SK-N-SH (cell line): ENCODE results near the gene SPIRE1. TPM values are rescaled to one million over a fixed set of nuclear protein-coding genes. Genes with fewer than 3 reads are reported as not detected.

Source experiments
- CTCF ChIA-PET: fragments of 300-600, 350-600 bp; formaldehyde crosslinking; extraction: SDS; loops from one replicate; lab custom pipeline; 2021; lab: Yijun Ruan, JAX
- POLR2A ChIA-PET: fragments of 350-600 bp; sonication (Branson Sonifier 250); formaldehyde crosslinking; extraction: SDS; loops from one replicate; lab custom pipeline; 2020; ENCODE audit warnings: antibody characterized with exemption, inconsistent platforms; lab: Yijun Ruan, JAX
- DNase-seq: peaks from one replicate; pipeline ENCODE4 v3.0.0; 2012
- H2AFZ ChIP-seq: fragments of 200-600 bp; sonication (generic); 2 replicates; pipeline ENCODE4 v1.8.1; 2016; ENCODE audit warnings: antibody characterized with exemption, mild to moderate bottlenecking, low read depth
- H3F3A ChIP-seq: fragments of 200-600 bp; sonication (generic); replicated peaks from 2 replicates; pipeline ENCODE3; 2016; ENCODE audit warnings: antibody characterized with exemption, mild to moderate bottlenecking; ENCODE audit not compliant: insufficient read depth
- H3K27ac ChIP-seq, 2 experiments: fragments of 200-500 bp in 1 of 2; fragments of 200-600 bp in 1 of 2; sonication (Bioruptor generic) in 1 of 2; sonication (generic), shearing (Covaris generic) in 1 of 2; 2 replicates each; pipeline versions ENCODE4 v1.5.1 to v1.6.1; 2014 to 2016; ENCODE audit warnings: low read depth in 2 of 2, inconsistent platforms in 1 of 2, low read length in 1 of 2, mild to moderate bottlenecking in 1 of 2, mixed read lengths in 1 of 2
- H3K27me3 ChIP-seq: fragments of 200-600 bp; sonication (generic), shearing (Covaris generic); 2 replicates; pipeline ENCODE4 v1.6.1; 2016; ENCODE audit warnings: mixed run types; ENCODE audit not compliant: insufficient read depth
- H3K36me3 ChIP-seq, 2 experiments: fragments of 200-500 bp in 1 of 2; fragments of 200-600 bp in 1 of 2; sonication (Bioruptor generic) in 1 of 2; sonication (generic) in 1 of 2; replicated peaks in 1 of 2; 2 replicates each; pipeline versions ENCODE3 to v1.5.1; 2014 to 2016; ENCODE audit warnings: low read length in 1 of 2, mild to moderate bottlenecking in 1 of 2; ENCODE audit not compliant: insufficient read depth in 2 of 2, control insufficient read depth in 1 of 2
- H3K4me1 ChIP-seq, 2 experiments: fragments of 200-500 bp in 1 of 2; fragments of 200-600 bp in 1 of 2; sonication (Bioruptor generic) in 1 of 2; sonication (generic), shearing (Covaris generic) in 1 of 2; 2 replicates each; pipeline versions ENCODE4 v1.5.1 to v1.6.1; 2014 to 2016; ENCODE audit warnings: low read depth in 1 of 2, low read length in 1 of 2, mixed run types in 1 of 2; ENCODE audit not compliant: insufficient read depth in 2 of 2, control insufficient read depth in 1 of 2
- H3K4me2 ChIP-seq: fragments of 200-600 bp; sonication (generic), shearing (Covaris generic); 2 replicates; pipeline ENCODE4 v1.6.1; 2017; ENCODE audit warnings: mixed run types
- H3K4me3 ChIP-seq, 2 experiments: fragments of 200-500 bp in 1 of 2; fragments of 200-600 bp in 1 of 2; sonication (Bioruptor generic) in 1 of 2; sonication (generic), shearing (Covaris generic) in 1 of 2; 2 replicates each; pipeline versions ENCODE4 v1.5.1 to v1.8.1; 2014 to 2016; ENCODE audit warnings: low read depth in 2 of 2, inconsistent platforms in 1 of 2, low read length in 1 of 2, mild to moderate bottlenecking in 1 of 2, mixed read lengths in 1 of 2, moderate library complexity in 1 of 2
- H3K79me2 ChIP-seq: fragments of 200-600 bp; sonication (generic); 2 replicates; pipeline ENCODE4 v1.8.1; 2017; ENCODE audit warnings: mild to moderate bottlenecking; ENCODE audit not compliant: insufficient read depth
- H3K9ac ChIP-seq: fragments of 200-600 bp; sonication (generic); 2 replicates; pipeline ENCODE4 v1.6.1; 2017; ENCODE audit warnings: mixed run types
- H3K9me2 ChIP-seq: fragments of 200-600 bp; sonication (generic); 2 replicates; pipeline ENCODE4 v1.6.1; 2017; ENCODE audit warnings: mixed run types
- H3K9me3 ChIP-seq: fragments of 200-600 bp; sonication (generic); 2 replicates; pipeline ENCODE4 v1.6.1; 2017; ENCODE audit warnings: mixed run types, mild to moderate bottlenecking, moderate library complexity
- H4K20me1 ChIP-seq: fragments of 200-600 bp; sonication (generic); 2 replicates; pipeline ENCODE4 v1.6.1; 2017; ENCODE audit warnings: mild to moderate bottlenecking, mixed run types; ENCODE audit not compliant: insufficient read depth
- FOXJ3 ChIP-seq: sonication (generic); formaldehyde crosslinking; IDR thresholded peaks from 2 replicates; pipeline ENCODE4 v1.5.1; 2020; ENCODE audit warnings: mild to moderate bottlenecking, missing genetic modification reagents
- GABPA ChIP-seq: IDR thresholded peaks from 2 replicates; pipeline ENCODE4 v1.4.0; 2012; ENCODE audit warnings: low read depth, mild to moderate bottlenecking
- RAD21 ChIP-seq: IDR thresholded peaks from 2 replicates; pipeline ENCODE4 v1.6.1; 2012; ENCODE audit warnings: mild to moderate bottlenecking, low read length
- RCOR1 ChIP-seq: fragments of 150-350 bp; IDR thresholded peaks from 2 replicates; pipeline ENCODE4 v1.6.1; 2017; ENCODE audit warnings: antibody characterized with exemption, low read length
- REST ChIP-seq: IDR thresholded peaks from 2 replicates; pipeline ENCODE4 v1.6.1; 2012; ENCODE audit warnings: mild to moderate bottlenecking, low read depth, low read length, moderate library complexity
- RFX5 ChIP-seq: IDR thresholded peaks from 2 replicates; pipeline ENCODE4 v1.6.1; 2012; ENCODE audit warnings: mild to moderate bottlenecking, improper control_type of control experiment, low read length
- RXRA ChIP-seq: IDR thresholded peaks from 2 replicates; pipeline ENCODE4 v1.4.0; 2012; ENCODE audit warnings: low read depth, mild to moderate bottlenecking, borderline replicate concordance
- SMC3 ChIP-seq: IDR thresholded peaks from 2 replicates; pipeline ENCODE4 v1.6.1; 2012; ENCODE audit warnings: low read depth, low read length, improper control_type of control experiment
- TEAD4 ChIP-seq: IDR thresholded peaks from 2 replicates; pipeline ENCODE4 v1.4.0; 2012; ENCODE audit warnings: mild to moderate bottlenecking, borderline replicate concordance; ENCODE audit not compliant: insufficient read depth
- USF1 ChIP-seq: IDR thresholded peaks from 2 replicates; pipeline ENCODE4 v1.4.0; 2012; ENCODE audit warnings: low read depth, borderline replicate concordance
- USF2 ChIP-seq: fragments of 150-350 bp; IDR thresholded peaks from 2 replicates; pipeline ENCODE4 v1.6.1; 2017; ENCODE audit warnings: antibody characterized with exemption, low read length, low read depth, borderline replicate concordance
- ZBTB33 ChIP-seq: IDR thresholded peaks from 2 replicates; pipeline ENCODE4 v1.4.0; 2012; ENCODE audit warnings: low read depth, borderline replicate concordance
- WGBS: methylation state at CpG from one replicate; pipeline ENCODE4 v1.1.6; 2017; ENCODE audit warnings: low lambda C conversion rate; 5-methylcytosine and 5-hydroxymethylcytosine counted together
- polyA plus RNA-seq, 3 experiments: library from polyadenylated mRNA; depleted of rRNA; stranded (reverse); fragments of >200 nt; gene quantifications; 2 replicates each; pipeline ENCODE4 v1.2.3, GENCODE V29; 2012
- TF ChIP-seq, protein P1 (sequence below): fragments of 200-600 bp; sonication (generic); IDR thresholded peaks from 2 replicates; pipeline ENCODE4 v1.6.1; 2017; ENCODE audit warnings: antibody characterized with exemption, mild to moderate bottlenecking, moderate library complexity
- TF ChIP-seq, protein P2 (sequence below): fragments of 150-350 bp; IDR thresholded peaks from 2 replicates; pipeline ENCODE4 v1.6.1; 2016; ENCODE audit warnings: mild to moderate bottlenecking, low read depth, low read length

SPIRE1 gene
- polyA plus RNA-seq, 1 of the 3 experiments (the other 2 are of a cell fraction), result 6.7 TPM

DNA sequence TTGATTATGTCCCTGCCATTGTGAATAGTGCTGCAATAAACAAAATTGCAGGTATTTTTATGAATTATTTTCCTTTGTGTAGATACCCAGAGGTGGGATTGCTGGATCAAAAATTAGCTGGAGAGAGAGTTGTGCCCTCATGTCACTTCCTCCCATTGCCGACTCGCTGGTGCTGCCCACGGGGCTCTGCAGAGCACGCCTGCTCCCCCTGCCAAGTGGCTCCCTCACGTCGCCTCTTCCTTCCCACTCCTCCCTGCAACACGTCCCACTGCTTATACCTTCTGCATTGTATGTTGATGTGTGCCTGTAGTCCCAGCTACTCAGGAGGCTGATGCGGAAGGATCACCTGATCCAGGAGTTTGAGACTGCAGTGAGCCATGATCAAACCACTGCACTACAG lies 222.0 kb downstream of the SPIRE1 start (continued):
- TF ChIP-seq USF2, result no peak
- TF ChIP-seq, protein P1, sequence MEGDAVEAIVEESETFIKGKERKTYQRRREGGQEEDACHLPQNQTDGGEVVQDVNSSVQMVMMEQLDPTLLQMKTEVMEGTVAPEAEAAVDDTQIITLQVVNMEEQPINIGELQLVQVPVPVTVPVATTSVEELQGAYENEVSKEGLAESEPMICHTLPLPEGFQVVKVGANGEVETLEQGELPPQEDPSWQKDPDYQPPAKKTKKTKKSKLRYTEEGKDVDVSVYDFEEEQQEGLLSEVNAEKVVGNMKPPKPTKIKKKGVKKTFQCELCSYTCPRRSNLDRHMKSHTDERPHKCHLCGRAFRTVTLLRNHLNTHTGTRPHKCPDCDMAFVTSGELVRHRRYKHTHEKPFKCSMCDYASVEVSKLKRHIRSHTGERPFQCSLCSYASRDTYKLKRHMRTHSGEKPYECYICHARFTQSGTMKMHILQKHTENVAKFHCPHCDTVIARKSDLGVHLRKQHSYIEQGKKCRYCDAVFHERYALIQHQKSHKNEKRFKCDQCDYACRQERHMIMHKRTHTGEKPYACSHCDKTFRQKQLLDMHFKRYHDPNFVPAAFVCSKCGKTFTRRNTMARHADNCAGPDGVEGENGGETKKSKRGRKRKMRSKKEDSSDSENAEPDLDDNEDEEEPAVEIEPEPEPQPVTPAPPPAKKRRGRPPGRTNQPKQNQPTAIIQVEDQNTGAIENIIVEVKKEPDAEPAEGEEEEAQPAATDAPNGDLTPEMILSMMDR, result no peak

- WGBS, result 95% methylated on average over 14 of the region's 14 CpGs
- H3K9ac ChIP-seq, result no peak overlapping the region
- H3K36me3 ChIP-seq, result peaks cover 0 to 10% of the 10 kb centered on the region in 2 experiments
Measured at GRCh38 chr18:12434541-12434929, 223.4 kb downstream of the SPIRE1 start.

GRCh38 chr18:12433829-12434540 lies 223.9 kb downstream of the SPIRE1 start:
- Histone ChIP-seq H3K4me2 (no peak overlapping the region), H3K36me3 (peaks cover 4 to 10% of the 10 kb centered on the region in 2 experiments), H3K27ac (no peak overlapping the region), H4K20me1 (no peaks in the 10 kb centered on the region), H2AFZ (no peak overlapping the region), H3K4me1 (no peaks in the 10 kb centered on the region), H3K79me2 (no peaks in the 10 kb centered on the region), H3K27me3 (no peaks in the 10 kb centered on the region), H3F3A (no peaks in the 10 kb centered on the region), H3K9ac (no peak overlapping the region), H3K4me3 (no peak overlapping the region), H3K9me2 (no peaks in the 10 kb centered on the region), H3K9me3 (no peaks in the 10 kb centered on the region)
- DNase-seq, result no peak
- ChIA-PET CTCF (no interaction called here), POLR2A (no interaction called here)
- WGBS, result 96% methylated on average over 51 of the region's 51 CpGs
- TF ChIP-seq TEAD4 (no peak), REST (no peak), SMC3 (no peak), USF1 (no peak), RAD21 (no peak), RCOR1 (no peak), GABPA (no peak), ZBTB33 (no peak), FOXJ3 (CRISPR knock-in tag) (no peak), RFX5 (no peak)
- TF ChIP-seq, protein P2, sequence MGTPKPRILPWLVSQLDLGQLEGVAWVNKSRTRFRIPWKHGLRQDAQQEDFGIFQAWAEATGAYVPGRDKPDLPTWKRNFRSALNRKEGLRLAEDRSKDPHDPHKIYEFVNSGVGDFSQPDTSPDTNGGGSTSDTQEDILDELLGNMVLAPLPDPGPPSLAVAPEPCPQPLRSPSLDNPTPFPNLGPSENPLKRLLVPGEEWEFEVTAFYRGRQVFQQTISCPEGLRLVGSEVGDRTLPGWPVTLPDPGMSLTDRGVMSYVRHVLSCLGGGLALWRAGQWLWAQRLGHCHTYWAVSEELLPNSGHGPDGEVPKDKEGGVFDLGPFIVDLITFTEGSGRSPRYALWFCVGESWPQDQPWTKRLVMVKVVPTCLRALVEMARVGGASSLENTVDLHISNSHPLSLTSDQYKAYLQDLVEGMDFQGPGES, result no peak

More at GRCh38 chr18:12434541-12434929, 223.4 kb downstream of the SPIRE1 start:
- Histone ChIP-seq H3K4me1 (no peaks in the 10 kb centered on the region), H3K27me3 (no peaks in the 10 kb centered on the region), H3K27ac (no peak overlapping the region), H2AFZ (no peak overlapping the region), H3F3A (no peaks in the 10 kb centered on the region), H3K4me3 (no peak overlapping the region), H3K9me3 (no peaks in the 10 kb centered on the region), H4K20me1 (no peaks in the 10 kb centered on the region), H3K4me2 (no peak overlapping the region), H3K9me2 (no peaks in the 10 kb centered on the region), H3K79me2 (no peaks in the 10 kb centered on the region)
- DNase-seq, result no peak
- POLR2A ChIA-PET, result no interaction called here
- no peak for TF ChIP-seq RXRA
- TF ChIP-seq, all 33 proteins: peak for 0
- CTCF ChIA-PET, result no interaction called here
